Left hindlimb (tissue), 1 donor: Measurements from ENCODE around the gene SLC16A5.

ENCODE experiments used
- DNase-seq: peaks from one replicate; pipeline ENCODE4 v3.0.0-alpha.2; 2018

Gene SLC16A5

GRCh38 chr17:75088465-75089417 lies 987 bp downstream of the SLC16A5 start:
- no peak for DNase-seq

- no peak for DNase-seq
Observed at GRCh38 chr17:75090871-75091854, 3.4 kb downstream of the SLC16A5 start.

DNA sequence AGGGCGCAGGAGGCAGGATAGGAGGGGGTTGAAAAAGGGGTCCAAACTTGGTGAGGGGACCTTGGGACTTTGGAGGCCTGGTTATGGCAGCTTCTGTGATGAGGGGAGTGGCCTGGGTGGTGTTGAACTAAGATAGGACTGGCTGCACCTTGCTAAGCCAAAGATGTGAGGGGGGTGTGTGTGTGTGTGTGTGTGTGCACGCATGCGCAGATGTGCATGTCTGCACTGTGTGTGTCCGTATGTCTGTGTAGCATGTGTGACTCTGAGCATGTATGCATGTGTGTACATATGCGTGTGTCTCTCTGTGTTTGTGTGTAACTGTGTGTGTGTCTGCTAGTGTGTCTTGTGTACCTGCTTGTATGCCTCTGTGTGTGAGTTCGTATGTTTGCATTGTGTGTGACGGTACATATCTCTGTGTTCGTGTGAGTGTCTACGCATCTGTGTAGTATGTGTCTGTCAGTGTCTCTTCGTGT lies 4.1 kb downstream of the SLC16A5 start:
- no peak for DNase-seq

DNA sequence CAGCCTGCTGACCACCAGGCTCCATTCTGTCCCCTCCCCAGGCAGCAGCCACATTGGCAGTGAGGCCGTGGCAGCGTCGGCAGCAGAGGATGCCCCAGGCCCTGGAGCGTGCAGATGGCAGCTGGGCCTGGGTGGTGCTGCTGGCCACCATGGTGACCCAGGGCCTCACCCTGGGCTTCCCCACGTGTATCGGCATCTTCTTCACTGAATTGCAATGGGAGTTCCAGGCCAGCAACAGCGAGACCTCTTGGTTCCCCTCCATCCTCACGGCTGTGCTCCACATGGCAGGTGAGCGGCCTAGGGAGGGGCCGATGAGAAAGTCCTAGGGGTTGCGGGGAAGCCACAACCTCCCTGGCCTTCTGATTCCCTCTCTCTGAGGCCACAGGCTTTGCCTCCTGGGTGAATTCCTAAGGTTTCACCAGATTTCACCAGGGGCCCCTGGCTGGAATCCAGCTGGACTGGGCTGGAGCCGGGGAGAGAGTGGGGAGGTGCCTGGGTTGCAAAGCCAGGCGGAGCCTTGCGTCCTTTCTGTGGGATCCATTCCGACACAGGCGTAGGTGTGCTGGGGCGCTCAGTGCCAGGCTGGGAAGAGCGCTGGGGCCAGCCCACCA lies 5.9 kb downstream of the SLC16A5 start:
- no peak for DNase-seq

- DNase-seq, result no peak
Observed at GRCh38 chr17:75094871-75095399, 7.2 kb downstream of the SLC16A5 start.

DNA sequence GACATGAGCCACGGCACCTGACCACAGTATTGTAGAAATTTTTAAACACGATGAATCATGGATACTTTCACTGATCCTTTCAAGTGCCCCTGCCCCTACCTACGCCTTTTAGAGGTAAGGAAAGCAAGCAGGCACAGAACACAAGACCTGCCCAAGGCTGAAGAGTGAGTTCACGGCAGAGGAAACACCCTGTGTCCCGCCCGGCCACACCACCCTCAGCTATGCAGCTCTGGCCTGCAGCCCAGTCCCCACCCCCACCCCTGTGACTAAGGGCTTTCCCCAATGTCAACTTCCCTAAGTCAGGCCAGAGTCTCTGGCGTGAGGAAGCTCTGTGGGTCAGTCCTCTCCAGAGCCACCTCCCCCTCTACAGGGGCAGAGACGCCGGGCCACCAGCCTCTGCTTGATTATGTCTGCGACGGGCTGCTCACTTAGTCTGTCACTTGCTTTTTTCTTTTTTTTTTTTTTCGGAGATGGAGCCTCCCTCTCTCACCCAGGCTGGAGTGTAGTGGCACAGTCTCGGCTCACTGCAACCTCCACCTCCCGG lies 8.4 kb downstream of the SLC16A5 start:
- peak; percentile 61 for DNase-seq

- DNase-seq, result no peak
Observed at GRCh38 chr17:75097865-75098264, 10.1 kb downstream of the SLC16A5 start.

- no peak for DNase-seq
Observed at GRCh38 chr17:75098861-75099260, 11.1 kb downstream of the SLC16A5 start.

GRCh38 chr17:75099881-75100595 lies 12.3 kb downstream of the SLC16A5 start:
- no peak for DNase-seq

DNA sequence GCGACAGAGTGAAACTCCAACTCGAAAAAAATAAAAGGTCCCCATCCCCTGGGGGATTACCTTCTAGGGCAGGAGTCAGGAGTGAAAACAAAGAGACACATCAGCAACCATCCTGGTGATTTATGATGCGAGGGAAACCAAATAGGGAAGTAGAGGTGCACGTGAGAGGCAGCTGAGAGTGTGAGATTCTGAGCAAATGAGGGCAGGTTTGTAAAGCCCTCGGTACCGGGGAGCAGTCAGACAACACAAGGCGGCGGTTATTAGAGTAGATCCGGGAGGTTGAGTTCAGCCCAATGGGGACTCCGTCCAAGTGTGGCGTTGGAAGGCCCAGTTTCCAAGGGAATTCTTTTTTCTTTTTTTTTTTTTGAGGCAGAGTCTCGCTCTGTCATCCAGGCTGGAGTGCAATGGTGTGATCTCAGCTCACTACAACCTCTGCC lies 14.6 kb downstream of the SLC16A5 start:
- DNase-seq, result no peak

DNA sequence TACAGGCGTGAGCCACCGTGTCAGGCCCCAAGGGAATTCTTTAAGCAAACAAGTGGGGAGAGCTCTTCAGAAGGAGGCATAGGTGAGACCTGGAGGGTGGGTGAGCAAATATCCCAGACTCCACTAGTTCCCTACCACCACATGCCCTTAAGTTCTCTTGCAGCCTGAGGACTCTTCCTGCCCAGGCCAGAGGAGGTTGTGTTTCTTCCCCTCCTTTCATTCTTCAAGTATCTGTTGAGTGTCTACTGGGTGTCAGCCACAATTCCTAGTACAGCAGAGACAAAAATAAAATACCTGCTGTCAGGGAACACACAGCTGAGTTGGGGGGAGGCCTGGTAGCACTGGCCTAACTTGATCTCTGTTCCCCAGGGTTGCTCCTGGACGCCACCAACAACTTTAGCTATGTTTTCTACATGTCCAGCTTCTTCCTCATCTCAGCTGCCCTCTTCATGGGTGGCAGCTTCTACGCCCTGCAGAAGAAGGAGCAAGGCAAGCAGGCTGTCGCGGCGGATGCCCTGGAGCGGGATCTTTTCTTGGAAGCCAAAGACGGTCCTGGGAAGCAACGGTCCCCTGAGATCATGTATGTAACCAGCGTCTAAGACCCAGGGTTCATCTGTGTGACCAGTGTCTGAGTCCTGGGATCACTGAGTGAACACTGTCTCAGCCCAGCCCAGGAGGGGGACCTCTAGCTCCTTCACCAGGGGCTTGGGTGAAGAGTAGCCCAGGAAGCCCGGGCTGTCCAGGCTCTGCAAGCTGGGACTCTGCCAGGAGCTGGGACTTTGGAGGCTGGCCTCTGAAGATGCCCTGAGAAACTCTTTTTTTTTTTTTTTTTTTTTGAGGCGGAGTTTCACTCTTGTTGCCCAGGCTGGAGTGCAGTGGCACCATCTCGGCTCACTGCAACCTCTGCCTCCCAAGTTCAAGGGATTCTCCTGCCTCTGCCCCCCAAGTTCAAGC lies 16.1 kb downstream of the SLC16A5 start:
- DNase-seq, result no peak

DNA sequence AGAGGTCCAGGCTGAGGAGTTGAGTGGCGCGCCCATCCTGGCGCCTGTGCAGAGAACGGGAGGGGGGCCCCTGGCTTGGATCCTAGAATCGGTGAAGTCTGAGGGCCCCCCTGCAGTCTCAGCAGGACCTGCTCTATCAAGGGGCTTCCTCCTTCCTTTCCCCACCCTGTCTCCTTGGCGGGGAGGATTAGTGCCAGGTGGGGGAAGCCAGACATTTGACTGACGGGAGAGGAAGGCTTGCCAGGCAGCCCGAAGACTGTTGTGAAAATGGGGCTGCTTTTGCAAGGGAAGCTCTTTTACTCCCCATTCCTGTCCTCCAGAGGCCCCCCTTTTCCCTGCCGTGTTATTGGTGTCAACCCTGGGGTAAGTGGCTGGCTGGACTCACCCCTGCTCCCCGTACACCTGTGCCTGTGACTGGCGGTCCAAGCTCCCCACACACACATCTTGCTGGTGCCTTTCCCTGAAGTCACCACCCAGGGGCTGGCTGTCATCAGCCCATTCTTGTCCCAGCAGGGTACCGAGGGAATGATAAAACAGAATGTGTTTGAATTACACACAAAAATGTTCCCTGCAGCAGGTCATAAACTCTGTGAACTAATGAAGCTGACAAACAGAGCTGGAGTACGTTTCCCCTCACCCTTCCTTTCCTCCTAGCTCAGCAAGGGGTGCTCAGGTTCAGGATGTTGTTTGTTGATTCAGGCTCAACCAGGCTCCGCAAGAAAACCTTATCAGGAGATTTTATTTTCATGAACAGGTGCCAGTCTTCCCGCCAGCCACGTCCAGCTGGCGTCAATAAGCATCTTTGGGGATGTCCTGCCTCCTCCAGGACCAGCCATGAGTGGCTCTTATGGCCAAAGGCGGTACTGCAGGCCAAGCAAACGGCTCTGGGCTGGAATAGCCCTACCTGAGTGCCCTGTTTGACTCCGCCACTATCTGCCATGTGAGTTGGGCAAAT lies 17.6 kb downstream of the SLC16A5 start:
- DNase-seq, result no peak

GRCh38 chr17:75108193-75108592 lies 20.4 kb downstream of the SLC16A5 start:
- DNase-seq, result no peak

DNA sequence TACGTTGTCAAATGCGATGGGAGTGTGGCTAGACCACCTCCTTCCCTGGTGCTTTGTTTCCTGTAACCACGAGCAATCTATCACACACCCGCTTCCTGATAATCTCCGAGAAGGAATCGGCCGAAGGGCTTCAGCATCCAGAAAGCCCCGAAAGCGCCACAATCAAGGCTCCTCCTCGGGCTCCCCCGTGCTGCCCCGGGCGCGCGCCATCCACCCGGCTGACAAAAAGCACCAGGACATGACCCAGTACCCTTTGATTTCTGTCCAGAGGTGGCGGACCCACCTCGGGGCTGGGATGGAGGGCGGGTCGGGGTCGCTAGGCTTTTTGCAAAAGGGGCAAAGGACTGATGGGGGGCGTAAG lies 21.3 kb downstream of the SLC16A5 start:
- DNase-seq, result no peak

DNA sequence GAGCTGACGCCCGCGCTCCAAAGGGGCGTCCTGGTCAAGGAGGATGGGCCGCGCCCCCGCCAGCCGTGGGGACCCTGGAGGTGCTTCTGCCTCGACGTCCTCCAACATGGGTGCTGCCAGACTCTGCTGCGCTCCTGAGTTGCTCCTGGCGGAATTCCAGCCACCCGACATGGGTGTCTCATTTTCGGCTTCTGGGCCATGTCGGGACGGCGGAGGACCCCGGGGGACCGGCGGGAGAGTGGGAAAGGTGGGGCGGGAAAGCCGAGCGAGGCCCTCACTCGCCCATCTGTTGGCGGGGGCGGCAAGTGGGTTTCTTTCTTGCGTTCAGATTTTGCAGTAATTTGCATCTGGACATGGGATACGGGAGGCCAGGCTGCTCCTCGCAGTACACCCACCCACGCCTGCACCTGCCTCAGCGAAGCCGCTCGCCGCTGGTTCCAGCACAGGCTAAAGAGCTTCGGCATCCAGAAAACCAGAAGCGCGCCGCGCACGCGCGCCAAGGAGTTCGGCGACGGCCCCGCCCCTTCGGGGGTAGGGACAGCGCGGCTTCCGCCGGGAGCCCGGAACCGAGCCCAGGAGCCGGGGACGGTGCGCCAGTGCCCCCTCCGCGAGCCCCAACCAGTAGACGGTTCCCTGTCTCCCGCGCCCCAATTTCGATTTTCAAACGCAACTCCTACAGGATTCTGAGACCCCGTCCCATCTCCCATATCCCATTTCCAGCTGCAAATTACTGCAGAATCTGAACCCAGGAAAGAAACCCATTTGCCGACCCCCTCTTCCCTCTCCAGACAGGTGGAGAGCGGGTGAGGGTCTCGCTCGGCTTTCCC lies 21.9 kb downstream of the SLC16A5 start, which contains the start of gene ARMC7:
Gene ARMC7, plus strand, starts transcription at position 563 of the 827 bp plus-strand sequence. CDS start 320 bp downstream, outside the sequence.
- peak; percentile 89 for DNase-seq

GRCh38 chr17:75110234-75110937 lies 22.6 kb downstream of the SLC16A5 start:
- DNase-seq, result peak; percentile 51

- no peak for DNase-seq
Observed at GRCh38 chr17:75111777-75112335, 24.1 kb downstream of the SLC16A5 start.
